VCaP (cell line): ENCODE results near the gene MAN1C1.
"Not testable (repeated sequence)": the region's sequence is repeated elsewhere in the genome, so short reads cannot be mapped to it uniquely, and the experiment has no call there.

ENCODE experiments used
- H3K27ac ChIP-seq: fragments of 450-650 bp; 2 replicates; pipeline ENCODE4 v1.5.1; 2017
- TF ChIP-seq, protein P1 (sequence below): fragments of 450-650 bp; conservative IDR thresholded peaks from 2 replicates; pipeline ENCODE4 v1.5.1; 2017; ENCODE audit warnings: mild to moderate bottlenecking, moderate library complexity

MAN1C1 gene

GRCh38 chr1:25634896-25635295 is 18.3 kb downstream of the MAN1C1 start:
- H3K27ac ChIP-seq = no peak overlapping the region

DNA sequence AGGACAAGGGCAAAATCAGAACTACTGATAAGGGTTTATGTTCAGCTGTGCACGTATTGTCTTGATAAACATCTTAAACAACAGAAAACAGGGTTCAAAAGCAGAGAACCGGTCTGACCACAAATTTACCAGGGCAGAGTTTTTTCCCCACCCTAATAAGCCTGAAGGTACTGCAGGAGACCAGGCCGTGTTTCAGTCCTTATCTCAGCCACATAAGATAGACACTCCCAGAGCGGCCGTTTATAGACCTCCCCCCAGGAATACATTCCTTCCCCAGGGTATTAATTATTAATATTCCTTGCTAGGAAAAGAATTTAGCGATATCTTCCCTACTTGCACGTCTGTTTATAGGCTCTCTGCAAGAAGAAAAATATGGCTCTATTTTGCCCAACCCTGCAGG is 19.6 kb downstream of the MAN1C1 start:
- H3K27ac ChIP-seq = not testable (repeated sequence)

More at GRCh38 chr1:25634896-25635295, 18.3 kb downstream of the MAN1C1 start:
- TF ChIP-seq, protein P1, sequence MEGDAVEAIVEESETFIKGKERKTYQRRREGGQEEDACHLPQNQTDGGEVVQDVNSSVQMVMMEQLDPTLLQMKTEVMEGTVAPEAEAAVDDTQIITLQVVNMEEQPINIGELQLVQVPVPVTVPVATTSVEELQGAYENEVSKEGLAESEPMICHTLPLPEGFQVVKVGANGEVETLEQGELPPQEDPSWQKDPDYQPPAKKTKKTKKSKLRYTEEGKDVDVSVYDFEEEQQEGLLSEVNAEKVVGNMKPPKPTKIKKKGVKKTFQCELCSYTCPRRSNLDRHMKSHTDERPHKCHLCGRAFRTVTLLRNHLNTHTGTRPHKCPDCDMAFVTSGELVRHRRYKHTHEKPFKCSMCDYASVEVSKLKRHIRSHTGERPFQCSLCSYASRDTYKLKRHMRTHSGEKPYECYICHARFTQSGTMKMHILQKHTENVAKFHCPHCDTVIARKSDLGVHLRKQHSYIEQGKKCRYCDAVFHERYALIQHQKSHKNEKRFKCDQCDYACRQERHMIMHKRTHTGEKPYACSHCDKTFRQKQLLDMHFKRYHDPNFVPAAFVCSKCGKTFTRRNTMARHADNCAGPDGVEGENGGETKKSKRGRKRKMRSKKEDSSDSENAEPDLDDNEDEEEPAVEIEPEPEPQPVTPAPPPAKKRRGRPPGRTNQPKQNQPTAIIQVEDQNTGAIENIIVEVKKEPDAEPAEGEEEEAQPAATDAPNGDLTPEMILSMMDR = no peak

- TF ChIP-seq, protein P1 = no peak
- H3K27ac ChIP-seq = no peak overlapping the region
These were observed 24.2 kb downstream of the MAN1C1 start for GRCh38 chr1:25640646-25641328.

GRCh38 chr1:25641329-25641725 is 24.7 kb downstream of the MAN1C1 start:
- H3K27ac ChIP-seq = no peak overlapping the region
- TF ChIP-seq, protein P1 = no peak

- H3K27ac ChIP-seq = no peak overlapping the region
- TF ChIP-seq, protein P1 = no peak
These were observed 25.5 kb downstream of the MAN1C1 start for GRCh38 chr1:25641931-25642573.

DNA sequence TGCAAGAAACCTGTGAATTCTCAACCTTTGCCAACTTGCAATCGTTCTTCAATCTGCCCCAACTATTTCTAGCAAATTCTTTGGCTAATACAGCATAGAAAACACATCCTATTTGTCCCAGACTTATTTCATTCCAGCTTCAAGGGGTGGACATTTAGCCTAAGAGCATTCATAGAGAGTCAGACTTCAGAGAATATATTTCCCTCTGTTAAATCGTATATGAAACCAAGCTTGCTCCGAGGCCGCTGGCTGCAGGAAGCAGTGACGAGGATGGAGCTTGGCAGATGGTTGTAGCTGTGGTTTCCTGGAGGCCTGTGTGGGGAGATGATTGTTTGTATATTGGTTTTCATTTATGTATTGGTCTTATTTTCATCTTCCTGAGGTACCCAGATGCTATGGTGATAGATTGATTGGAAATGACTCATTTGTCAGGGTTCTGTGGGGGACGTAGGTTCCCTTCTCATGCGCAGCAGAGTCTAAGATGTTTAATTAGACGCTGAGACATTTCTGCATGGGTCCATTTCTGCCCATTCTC is 26.1 kb downstream of the MAN1C1 start:
- H3K27ac ChIP-seq = no peak overlapping the region
- TF ChIP-seq, protein P1 = no peak

DNA sequence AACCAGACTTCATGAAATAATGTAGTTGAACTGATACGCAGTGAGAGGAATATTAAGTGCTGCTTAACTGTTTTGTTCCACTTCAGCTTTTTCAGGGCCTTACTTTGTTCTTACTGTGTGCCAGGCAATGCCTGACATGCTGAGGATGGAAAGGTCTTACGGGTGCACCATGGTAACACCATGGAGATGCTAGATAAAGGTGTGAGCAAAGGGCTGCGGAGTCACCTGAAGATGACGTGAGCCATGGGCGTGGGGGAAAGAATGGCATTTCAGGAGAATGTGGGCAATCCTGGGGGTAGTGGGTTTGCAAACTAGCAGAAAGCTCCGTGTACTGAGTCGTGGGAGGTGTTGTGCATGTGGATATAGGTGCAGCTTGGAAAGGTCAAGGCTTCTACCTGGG is 27.3 kb downstream of the MAN1C1 start:
- H3K27ac ChIP-seq = no peak overlapping the region
- TF ChIP-seq, protein P1 = no peak

DNA sequence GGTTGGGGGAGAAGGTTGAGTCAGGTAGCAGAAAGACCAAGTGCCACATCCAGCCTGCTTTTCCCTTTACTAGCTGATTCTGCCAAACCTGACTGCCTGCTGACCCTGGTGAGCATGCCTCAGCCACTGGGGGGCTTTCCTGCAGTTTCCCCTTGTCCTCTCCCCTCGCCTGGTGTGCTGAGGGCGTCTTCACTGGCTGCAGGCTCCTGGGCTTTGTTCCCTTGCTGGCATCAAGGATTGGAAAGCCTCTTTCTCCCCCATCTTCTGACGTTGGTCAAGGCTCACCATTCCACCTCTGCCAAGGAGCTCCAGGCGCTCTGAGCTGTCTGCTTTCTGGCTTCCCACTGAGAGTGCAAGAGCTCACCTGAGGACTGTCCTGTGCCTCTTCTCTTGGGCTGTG is 28.4 kb downstream of the MAN1C1 start:
- no peak overlapping the region for H3K27ac ChIP-seq
- TF ChIP-seq, protein P1 = no peak
